NCI-H2107 treated with DMSO at 0.1 percent for 48 hours (cell line): ENCODE data around the gene SEC31A.

Experiments
- DNase-seq: peaks from one replicate; lab custom pipeline; 2025; ENCODE audit not compliant: unreplicated experiment; lab: John Stamatoyannopoulos, UW

The SEC31A gene

GRCh38 chr4:82770607-82771006, 120.3 kb downstream of the SEC31A start:
- no peak for DNase-seq
